Bronchial epithelial cell (primary cell): Measurements from ENCODE around the gene QPCT. TPM values are rescaled to one million over a fixed set of nuclear protein-coding genes. Genes with fewer than 3 reads are reported as not detected.
"Not testable (repeated sequence)": the region's sequence is repeated elsewhere in the genome, so short reads cannot be mapped to it uniquely, and the experiment has no call there.

ENCODE experiments used
- DNase-seq: peaks from one replicate; pipeline ENCODE4 v3.0.0-alpha.2; 2010; ENCODE audit warnings: low read depth
- FAIRE-seq: peaks from 2 replicates; lab custom pipeline; 2011; peaks lifted over from hg19 to GRCh38; lab: Jason Lieb, UNC
- H3K27me3 ChIP-seq: 2 replicates; pipeline ENCODE4 v1.5.1; 2011; ENCODE audit warnings: low read length; ENCODE audit not compliant: control insufficient read depth, insufficient read depth
- H3K36me3 ChIP-seq: 2 replicates; pipeline ENCODE4 v1.5.1; 2011; ENCODE audit warnings: low read length; ENCODE audit not compliant: control insufficient read depth, insufficient read depth
- H3K4me3 ChIP-seq: 2 replicates; pipeline ENCODE4 v1.5.1; 2011; ENCODE audit warnings: mild to moderate bottlenecking, low read depth, low read length, control low read depth
- total RNA-seq: library from RNA; depleted of rRNA; stranded (reverse); fragments of >200 nt; gene quantifications from 2 replicates; pipeline ENCODE4 v1.2.1, GENCODE V29; 2014
- TF ChIP-seq, protein P1 (sequence below): IDR thresholded peaks from 2 replicates; pipeline ENCODE4 v1.5.1; 2011; ENCODE audit warnings: mild to moderate bottlenecking, moderate library complexity, low read length, control low read depth, inconsistent platforms; ENCODE audit not compliant: insufficient read depth, severe bottlenecking

The QPCT gene
- total RNA-seq, 1 donor from 2014 or later: 7.6 TPM

DNA sequence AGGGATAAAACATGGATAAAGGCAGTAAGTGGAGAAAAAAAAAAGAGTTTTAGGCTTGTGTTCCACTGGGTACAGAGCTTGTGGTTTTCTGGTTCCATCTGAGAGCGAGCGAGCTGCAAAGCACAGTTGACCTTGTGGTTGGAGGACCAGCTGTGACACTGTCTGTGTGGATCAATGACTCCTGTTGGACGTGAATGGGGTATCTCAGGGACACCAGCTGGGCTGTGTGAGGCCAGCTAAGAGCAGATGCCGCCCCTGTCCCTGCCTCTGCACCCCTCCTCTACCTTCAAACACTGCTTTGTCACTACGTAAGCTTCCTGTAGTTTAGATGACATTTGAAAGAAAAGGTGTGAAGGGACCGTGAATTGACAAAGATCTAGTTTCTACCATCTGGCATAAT, 67.8 kb downstream of the QPCT start:
- DNase-seq: no peak
- no peak for FAIRE-seq
- Histone ChIP-seq H3K36me3 (no peaks in the 10 kb centered on the region), H3K4me3 (no peak overlapping the region), H3K27me3 (no peaks in the 10 kb centered on the region)
- TF ChIP-seq, protein P1, sequence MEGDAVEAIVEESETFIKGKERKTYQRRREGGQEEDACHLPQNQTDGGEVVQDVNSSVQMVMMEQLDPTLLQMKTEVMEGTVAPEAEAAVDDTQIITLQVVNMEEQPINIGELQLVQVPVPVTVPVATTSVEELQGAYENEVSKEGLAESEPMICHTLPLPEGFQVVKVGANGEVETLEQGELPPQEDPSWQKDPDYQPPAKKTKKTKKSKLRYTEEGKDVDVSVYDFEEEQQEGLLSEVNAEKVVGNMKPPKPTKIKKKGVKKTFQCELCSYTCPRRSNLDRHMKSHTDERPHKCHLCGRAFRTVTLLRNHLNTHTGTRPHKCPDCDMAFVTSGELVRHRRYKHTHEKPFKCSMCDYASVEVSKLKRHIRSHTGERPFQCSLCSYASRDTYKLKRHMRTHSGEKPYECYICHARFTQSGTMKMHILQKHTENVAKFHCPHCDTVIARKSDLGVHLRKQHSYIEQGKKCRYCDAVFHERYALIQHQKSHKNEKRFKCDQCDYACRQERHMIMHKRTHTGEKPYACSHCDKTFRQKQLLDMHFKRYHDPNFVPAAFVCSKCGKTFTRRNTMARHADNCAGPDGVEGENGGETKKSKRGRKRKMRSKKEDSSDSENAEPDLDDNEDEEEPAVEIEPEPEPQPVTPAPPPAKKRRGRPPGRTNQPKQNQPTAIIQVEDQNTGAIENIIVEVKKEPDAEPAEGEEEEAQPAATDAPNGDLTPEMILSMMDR: no peak

DNA sequence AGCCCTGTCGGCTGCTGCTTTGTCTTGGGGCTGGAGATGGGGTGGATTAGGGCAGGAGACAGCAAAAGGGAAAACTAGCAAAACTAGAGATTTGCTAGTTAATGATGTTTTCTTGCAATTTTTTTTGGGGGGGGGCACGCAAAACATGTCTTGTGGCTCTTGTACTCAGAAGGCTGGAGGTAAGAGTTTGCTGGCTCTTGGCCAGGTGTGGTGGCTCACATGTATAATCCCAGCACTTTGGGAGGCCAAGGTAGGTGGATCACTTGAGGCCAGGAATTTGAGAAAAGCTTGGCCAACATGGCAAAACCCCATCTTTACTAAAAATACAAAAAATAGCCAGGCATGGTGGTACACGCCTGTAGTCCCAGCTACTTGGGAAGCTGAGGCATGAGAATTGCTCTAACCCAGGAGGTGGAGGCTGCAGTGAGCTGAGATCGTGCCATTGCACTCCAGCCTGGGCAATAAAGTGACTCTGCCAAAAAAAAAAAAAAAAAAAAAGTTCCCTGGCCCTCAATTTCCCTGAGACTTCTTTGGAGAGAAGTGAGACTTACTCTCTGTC, 69.6 kb downstream of the QPCT start:
- H3K27me3 ChIP-seq, H3K36me3 ChIP-seq, DNase-seq, FAIRE-seq, H3K4me3 ChIP-seq: not testable (repeated sequence)

DNA sequence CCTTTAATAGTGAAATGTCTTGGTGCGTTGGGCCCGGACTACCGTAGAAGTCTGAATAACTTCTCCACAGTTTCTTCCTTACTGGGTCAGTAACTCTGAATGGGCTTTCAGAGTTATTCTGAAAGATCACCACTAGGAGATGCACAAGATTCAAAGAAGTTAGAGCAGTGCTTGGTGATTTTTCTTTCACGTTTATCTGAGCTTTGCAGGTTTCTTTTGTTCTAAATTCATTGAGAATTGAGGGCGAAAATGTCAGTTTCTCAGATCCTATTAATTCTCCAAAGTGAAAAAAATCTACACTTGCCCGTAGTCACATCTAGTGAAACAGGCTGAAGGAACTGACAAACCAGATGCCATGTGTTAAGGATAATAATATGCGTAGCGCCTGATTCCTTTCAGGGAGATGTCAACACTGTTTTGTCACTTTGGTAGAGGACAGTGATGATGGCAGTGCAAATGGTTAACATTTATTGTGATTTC, 70.1 kb downstream of the QPCT start:
- DNase-seq (peak; percentile 62), FAIRE-seq (no peak)
- H3K36me3 ChIP-seq: no peaks in the 10 kb centered on the region
- TF ChIP-seq, protein P1: peak; percentile 78
- H3K27me3 ChIP-seq: no peaks in the 10 kb centered on the region
- H3K4me3 ChIP-seq: no peak overlapping the region

DNA sequence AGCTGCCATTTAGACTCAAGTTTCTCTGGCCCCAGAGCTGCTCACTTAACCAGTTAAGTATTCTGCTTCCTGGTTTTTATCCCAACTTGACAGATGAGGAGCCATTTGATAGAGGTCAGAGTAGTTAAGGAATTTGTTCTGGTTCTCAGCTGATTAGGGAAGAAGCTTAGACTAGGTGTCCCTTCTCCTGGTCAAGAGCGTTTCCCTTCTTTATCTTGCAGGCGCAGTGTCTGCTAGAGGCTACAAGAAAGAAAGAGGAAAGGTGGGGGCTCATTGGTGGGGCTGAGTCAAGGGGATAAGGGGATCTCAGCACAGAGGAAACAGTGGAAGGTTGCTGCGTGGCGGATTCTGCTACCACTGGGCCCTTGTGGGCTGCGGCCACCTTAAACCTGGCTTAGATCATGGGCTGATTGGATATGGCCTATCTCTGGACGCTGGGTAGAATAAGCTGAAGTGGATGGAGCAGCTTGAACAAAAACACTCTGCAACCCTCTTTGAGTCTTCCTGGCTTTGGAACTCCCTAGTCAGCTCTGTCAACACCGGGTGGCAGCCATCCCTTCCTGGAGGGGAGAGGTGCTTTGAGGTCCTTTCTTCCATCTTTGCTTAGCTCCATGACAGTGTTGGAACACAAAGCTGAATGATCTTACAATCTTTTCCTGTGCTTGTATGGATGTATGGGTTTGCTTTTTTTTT, 70.8 kb downstream of the QPCT start:
- DNase-seq: peak; percentile 13
- TF ChIP-seq, protein P1: peak; percentile 46
- FAIRE-seq: no peak
- Histone ChIP-seq H3K4me3 (no peak overlapping the region), H3K36me3 (no peaks in the 10 kb centered on the region), H3K27me3 (no peaks in the 10 kb centered on the region)

DNA sequence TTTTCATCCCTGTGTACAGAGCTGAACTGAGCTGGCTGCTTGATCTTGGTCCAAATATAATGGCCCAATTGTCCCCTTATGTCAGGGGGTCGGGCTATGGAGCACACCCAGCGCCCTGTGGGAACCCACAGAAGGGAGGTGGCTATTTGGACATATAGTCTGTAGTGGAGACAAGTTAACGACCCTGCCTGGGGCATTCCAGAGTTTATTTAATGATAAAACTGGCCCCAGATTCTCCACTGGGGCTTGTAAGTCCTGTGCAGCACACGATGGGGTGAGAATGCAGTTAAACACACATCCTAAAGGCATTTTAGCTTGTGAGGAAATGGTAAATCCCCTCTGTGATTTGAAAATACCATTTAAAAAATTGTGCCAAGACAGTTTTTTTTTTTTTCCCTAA, 72.9 kb downstream of the QPCT start:
- TF ChIP-seq, protein P1: no peak
- Histone ChIP-seq H3K27me3 (no peaks in the 10 kb centered on the region), H3K4me3 (no peak overlapping the region), H3K36me3 (no peaks in the 10 kb centered on the region)
- DNase-seq (no peak), FAIRE-seq (no peak)

DNA sequence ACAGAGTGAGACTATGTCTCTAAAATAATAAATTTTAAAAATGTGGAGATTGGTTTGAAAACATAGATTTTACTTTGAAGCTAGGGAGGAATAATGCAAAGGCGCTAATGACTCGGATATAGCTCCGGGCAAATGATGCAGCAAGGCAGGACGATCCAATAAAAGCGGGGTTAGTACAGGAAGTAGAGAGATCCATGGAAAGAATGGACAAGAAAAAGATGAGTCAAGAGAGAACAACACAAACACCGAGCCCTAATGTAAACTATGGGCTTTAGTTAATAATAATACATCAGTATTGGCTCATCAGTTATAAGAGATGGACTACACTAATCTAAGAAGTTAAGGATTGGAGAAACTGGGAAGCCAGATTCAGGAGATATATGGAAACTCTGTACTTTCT, 74.5 kb downstream of the QPCT start:
- peak; percentile 60 for DNase-seq
- no peaks in the 10 kb centered on the region for H3K36me3 ChIP-seq
- TF ChIP-seq, protein P1: no peak
- no peaks in the 10 kb centered on the region for H3K27me3 ChIP-seq
- no peak for FAIRE-seq
- H3K4me3 ChIP-seq: no peak overlapping the region
